Hematopoietic multipotent progenitor cell treated with erythropoietin and hydrocortisone succinate and interleukin-3 and kit ligand, for 15 days (in vitro differentiated cells): Measurements from ENCODE around the gene UBE2C.
"Not testable (repeated sequence)": the region's sequence is repeated elsewhere in the genome, so short reads cannot be mapped to it uniquely, and the experiment has no call there.

ENCODE experiments used
- DNase-seq: peaks from one replicate; pipeline ENCODE4 v3.0.0-alpha.2; 2015; ENCODE audit warnings: low spot score

Gene UBE2C

DNA sequence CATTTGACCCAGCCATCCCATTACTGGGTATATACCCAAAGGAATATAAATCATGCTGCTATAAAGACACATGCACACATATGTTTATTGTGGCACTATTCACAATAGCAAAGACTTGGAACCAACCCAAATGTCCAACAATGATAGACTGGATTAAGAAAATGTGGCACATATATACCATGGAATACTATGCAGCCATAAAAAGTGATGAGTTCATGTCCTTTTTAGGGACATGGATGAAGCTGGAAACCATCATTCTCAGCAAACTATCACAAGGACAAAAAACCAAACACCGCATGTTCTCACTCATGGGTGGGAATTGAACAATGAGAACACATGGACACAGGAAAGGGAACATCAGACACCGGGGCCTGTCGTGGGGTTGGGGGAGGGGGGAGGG is 14.5 kb upstream of the UBE2C start:
- DNase-seq: not testable (repeated sequence)

DNA sequence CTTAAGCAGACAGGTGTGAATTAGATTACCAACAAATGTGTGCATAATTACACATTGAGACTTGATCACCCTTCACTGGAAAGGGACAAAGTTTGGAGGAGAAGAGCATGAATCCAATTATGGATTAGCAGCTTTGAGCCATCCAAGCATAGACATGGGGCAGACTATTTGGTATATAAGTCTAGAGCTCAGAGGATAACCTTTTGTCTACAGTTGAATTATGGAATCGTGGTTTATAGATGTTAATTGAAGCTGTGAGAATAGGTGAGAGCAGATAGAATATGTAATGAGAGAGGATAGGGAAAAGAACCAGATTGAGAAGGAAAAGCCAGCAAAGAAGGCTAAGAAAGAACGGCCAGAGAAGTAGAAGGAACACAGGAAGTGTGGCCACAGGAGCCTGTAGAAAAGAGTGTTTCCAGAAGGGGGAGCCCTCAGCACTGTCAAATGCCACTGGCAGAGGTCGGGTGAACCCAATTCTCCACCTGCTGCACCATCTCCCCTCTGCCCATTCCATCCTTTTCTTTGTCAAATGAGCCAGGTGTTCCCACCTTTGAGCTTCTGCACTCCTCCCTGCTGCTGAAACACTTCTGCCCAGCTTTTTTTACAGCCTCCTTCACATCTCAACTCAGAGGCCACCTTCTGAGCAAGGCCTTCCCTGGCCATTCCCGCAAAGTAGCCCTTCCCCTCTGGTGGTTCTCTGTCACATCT is 13.4 kb upstream of the UBE2C start:
- DNase-seq: peak; percentile 79

DNA sequence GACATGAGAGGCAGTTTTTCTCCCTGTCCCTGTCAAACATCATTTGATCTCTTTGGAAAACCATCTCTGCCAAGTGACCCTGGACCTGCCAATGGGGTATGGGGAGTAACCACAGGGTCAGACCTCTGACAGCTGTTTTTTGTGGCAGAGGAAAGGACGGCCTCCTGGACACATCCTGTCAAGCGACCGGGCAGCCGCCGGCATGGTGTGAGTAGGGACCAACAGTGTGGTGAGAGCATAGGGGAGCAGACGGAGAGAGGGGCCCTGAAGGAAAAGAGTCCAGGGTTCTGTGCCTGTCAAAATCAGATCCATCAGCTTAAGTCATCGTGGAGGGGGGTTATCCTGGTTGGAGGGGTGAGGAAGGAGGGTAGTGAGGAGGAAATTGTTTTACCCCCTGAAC is 10.6 kb upstream of the UBE2C start:
- DNase-seq: no peak

DNA sequence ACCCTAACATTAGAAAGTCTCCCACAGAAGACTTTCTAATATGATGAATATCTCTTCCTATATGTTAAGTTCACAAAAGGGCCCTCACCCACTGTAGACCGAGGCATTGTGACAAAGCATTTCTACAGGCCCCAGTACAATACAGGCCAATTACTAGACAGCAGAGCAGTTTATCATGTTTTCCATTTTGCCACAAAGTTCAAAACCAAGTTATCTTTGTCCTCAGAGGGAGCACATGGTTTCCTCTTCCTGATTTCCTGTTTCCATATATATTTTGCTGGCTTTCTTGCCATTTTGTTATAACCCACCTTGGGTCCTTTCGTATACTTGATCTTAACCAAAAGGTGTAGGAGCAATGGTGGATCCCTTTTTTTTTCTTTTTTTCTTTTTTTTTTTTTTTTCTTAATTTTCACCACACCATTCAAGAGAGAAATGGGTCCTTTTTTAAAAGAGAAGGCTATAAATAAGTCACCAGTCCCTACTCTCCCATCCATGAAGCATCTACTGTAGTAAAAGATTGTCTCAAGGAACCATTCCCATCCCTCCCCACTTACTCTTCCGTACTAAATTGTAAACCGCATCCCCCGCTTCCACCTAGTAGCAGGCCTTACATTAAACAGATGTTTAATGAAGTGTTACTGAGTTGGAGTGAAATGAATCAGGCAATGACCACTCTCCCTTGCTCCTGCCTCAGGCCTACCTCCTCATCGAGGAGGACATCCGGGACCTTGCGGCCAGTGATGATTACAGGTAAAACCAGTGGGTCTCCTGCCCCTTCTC is 2.1 kb upstream of the UBE2C start:
- no peak for DNase-seq

DNA sequence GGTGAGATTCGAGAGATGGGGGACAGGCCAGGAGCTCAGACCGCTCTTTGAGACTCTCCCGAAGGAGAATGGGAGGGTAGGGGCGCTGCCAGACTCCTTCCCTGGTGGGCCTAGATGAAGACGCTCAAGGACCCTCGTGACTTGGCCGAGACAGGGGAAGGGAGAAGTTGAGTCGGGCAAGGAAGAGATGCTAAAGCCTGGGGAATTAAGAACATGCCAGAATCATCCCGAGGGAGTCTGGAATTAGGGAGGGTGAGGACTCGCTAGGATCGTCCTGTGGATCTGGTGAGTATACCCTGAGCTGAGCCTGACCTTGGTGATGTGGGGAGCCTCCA is 529 bp downstream of the UBE2C start:
- no peak for DNase-seq

DNA sequence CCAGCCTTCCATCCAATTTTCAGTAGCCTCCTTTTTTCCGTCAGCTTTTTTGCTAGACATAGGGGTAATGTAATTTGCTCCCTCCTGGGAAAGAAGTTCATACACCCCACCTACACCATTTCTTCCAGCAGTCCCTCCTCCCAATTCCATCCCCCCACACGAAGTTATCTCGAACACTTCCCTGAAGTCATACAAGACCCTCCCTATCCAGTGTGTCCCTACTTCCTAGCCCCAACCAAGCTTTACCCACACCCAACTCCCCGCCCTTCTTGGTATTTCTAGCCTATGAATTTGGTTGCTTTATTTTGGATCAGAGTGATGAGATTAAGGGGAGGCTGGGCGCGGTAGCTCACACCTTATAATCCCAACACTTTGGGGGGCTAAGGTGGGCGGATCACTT is 1.0 kb downstream of the UBE2C start:
- no peak for DNase-seq

DNA sequence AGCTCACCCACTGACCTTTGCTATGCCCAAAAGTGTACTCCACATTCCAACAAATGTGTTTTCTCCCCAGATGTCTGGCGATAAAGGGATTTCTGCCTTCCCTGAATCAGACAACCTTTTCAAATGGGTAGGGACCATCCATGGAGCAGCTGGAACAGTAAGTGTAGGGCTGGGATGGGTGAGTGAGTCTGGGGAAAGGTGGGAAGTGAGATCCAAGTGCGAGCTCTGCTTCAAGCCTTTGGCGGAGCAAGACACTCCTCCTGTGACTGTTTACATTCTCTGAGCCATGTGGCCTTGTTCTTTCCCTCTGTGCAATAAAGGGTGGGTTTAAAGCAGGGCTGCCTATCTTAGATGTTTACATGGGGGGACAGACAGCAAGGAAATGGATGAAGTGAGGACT is 1.9 kb downstream of the UBE2C start:
- DNase-seq: no peak

DNA sequence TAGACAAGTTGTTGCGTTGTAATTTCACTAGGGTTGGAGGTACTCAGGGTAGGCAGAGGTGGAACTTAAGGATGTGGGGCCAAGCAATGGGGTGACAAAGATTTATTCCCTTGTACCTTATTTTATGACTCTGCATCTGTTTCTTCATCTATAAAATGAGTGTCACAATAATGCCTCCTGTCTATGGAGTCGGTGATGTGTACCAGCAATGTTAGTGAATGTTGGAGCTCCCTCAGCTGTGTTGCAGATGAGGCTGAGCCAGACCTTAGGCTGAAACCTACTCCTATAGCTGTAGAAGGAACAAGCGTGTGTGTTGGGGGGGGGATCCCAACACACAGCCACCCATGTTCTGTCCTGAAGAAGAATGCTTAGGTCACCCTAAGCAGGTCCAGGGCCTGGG is 4.5 kb downstream of the UBE2C start:
- DNase-seq: no peak

DNA sequence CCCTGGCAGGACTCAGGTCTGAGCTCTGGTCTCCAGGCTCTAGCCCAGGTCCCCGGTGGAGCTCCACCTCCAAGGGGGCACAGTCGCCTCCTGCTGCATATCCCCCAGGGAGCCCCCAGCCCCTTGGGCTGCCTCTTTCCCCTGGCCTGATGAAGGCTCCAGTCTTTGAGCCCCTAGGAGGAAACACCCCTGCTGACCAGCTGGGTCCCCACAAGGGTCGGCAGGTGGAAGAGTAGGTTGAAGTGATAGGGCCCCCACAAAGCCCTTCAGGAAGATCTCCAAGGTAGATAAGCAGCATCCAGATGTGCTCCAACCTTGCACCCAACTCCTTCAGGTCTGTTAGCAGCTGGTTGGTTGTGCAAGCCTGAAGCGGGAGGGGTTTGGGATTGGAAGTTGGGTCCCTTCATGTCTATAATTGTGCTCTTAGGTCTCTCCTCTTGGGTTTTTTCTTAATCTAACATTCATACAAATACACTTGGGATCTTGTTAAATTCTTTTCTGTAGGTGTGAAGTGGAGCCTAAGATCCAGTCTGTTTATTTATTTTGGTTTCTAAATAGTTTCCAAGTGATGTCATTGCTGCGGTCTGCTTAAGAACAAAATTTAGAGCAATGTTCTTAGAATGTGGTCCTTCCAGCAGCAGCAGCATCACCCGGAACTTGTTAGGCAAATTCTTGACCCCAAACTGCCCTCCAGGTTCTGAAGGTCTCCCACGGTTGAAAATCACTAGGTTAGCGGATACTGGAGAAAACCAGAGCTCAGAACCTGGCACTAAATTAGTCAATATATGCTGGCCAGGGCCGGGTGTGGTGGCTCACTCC is 5.1 kb downstream of the UBE2C start:
- DNase-seq: no peak

DNA sequence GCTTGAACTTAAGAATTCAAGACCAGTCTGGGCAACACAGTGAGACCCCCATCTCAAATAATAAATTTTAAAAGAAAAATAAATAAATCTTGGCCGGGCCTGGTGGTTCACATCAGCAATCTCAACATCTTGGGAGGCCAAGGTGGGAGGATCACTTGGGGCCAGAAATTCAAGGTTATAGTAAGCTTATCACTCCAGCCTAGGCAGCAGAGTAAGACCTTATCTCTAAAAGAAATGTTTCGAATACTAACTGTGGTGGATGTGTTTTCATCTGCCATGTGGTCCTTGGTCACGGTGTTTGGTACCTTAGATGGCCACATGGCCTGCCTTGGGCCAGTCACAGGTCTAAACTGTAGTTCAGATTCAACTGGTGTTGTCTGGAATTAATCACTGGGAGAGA is 5.8 kb downstream of the UBE2C start:
- DNase-seq: no peak

DNA sequence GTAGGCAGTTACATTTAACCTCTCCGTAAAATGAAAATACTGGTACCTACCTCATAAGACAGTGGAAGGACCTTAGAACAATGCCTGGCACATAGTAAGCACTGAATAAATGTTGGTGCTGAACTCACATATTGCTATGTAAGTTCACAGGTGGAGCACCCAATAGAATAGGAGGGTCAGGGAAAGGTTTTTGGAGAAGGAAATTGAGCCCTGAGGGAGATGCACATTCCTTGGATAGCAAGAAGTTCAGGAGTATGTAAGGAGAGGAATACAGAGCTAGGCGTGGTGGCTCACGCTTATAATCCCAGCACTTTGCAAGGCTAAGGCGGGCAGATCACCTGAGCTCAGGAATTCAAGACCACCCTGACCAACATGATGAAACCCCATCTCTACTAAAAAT is 7.0 kb downstream of the UBE2C start:
- DNase-seq: no peak

DNA sequence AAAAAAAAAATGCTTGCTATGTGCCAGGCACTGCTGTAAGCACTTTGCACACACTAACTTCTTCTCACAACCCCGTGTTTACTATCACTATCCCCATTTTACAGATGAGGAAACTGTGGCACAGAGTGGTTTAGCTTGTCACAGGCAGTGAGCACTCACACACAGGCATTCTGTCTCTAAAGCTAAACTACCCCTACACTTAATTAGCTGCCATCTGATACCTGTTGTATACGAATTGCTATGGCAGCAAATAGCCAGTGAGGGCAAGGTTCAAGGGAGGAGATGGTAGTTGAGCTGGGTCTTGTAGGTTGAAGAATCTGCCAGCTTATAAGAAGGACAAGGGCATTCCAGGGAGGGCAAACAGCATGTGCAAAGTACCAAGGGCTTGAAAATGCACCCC is 9.5 kb downstream of the UBE2C start:
- DNase-seq: no peak

DNA sequence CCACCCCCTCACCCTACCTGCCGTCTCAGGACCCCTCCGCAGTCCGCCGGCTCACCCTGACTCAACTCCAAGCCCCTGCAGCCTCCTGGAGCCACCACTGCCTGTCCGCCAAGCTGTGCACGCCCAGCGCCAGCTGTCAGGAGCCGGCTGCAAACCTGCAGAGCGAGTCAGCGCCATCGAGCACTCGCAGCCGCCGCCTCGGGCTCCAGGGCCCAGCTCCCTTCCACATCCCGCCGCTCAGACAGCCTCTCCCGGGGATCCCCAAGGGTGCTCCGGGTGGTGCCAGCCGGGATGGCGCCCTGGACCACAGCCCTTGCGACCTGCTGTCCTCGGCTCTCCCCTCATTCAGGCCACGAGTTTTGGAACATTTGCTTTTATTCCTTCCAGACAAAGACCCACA is 10.4 kb downstream of the UBE2C start:
- DNase-seq: no peak

DNA sequence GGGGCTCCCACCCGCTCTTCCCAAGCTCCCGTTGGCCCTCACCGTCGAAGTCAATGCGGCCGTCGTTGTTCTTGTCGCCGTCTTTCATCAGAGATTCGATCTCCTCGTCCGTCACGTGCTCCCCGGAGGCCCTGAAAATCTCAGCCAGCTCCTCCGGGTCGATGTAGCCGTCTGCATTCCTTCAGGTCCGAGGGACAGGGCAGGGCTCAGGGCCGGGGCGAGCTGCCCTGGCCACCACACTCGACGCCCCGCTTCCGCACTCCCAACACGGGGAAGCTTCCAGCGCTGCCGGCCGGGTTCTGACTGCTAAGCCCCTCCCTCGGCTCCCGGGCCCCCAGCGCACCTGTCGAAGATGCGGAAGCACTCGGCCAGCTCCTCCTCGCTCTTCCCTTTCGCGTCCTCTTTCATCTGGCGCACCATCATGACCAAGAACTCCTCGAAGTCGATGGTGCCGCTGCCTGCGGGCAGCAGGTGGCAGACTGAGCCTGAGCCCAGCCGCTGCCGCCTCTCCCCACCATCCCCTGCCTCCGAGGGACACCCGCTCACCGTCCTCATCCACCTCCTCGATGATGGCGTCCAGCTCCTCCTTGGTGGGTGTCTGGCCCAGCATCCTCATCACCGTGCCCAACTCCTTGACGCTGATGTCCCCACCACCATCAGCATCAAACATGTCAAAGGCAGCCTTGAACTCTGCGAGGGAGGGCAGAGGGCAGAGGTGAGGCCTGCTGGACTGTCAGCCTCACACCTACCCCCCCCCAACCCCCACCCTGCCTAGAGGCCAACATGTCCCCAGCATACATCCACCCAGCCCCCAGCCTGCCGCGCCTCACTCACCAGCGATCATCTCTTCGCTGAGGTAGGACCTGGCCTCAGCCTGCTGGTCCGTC is 11.7 kb downstream of the UBE2C start:
- peak; percentile 57 for DNase-seq

DNA sequence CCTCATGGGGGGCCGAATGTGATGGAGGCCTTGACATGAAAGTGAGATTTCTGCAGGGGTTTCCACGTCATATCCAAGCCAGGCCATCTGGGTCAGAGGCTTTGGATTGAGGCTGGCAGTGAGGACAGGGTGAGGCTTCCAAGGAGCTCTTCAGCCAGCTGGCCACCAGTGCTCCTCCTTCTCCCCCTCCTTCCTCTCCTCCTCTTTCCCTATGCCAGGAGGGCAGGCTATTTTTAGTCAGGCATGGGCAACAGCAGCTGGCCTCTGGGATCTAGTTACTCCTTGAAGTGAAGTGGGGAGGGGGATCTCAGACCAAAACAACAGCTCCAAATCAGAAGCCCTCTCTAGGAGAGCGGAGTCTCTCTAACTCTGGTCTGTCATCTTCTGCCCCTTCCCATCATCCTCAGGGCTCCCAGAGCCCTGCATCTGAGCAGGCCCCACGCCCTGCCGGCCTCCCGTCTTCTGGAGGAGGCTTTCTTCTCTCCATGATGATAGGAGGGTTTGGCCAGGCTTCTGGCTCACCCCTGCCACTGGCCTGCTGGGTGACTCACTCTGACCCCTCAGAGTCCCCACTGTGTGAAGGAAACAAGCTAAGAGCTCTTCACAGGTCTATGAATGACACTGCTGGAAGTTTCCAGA is 14.1 kb downstream of the UBE2C start:
- no peak for DNase-seq

DNA sequence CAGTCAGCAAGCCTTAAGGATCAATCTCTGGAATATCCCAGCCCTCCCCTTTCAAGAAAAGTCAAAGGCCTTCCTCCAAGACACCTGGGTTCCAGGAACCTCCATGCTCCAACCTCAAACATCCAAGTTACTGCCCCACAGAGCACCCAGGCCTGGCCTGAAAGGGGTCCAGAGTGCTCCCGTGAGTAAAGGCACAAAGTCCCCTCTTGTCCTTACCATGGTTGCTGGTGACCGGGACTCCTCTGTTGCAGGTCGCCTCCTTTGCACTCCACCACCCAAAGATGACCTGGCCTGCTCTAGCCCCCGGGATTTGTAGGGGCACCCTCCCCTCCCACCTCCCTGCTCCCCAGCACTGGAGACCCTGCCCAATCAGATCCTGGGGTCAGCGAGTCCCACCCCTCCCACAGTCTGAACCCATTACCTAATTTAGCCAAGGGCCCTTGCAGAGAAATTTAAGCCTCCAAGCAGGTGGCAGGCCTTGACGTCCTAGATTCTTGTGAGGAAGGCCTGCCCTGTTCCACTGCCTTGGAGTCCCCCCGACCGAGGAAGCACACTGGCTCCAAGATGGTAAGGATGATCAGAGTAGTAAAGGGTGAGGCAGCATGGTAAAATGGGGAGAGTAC is 14.7 kb downstream of the UBE2C start, which contains the start of gene TNNC2:
TSS of gene TNNC2 (minus strand) at position 283 of the 623 bp plus-strand sequence. CDS start at position 219, 64 bp downstream.
- DNase-seq: no peak

DNA sequence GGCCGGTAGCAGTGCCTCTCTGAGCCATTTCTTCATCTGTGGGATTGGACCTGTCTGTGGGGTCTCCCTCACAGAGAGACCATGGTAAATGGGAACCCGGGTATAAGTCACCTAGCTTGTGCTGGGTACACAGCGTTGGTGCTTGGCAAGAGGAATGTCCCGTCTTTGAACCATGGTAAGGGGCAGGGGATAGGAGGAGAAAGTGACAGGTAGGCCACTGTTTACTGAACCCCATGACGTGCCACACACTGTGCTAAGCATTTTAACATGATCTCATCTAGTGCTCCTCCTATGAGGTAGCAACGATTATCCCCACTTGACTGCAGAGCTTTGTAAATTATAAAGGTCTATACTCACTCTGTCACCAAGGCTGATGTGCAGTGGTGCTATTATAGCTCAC is 15.3 kb downstream of the UBE2C start:
- DNase-seq: no peak

DNA sequence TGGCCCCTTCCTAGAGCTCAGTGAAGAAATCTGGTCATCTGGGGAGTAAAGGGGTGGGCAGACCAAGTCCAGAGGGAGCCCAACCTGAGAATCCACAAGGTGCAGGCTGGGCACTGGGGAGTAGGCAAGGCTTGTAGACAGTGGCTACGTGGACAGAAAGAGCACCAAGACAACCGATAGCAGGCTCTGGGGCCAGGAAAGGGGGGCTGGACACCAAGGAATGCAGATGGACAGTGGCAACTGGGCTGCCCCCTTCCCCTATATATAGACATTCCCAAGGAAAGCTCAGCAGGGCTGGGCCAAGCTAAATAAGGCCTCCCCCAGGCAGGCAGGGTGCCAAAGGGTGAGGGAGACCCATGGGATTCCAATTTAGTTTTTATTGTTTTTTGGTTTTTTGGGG is 16.1 kb downstream of the UBE2C start:
- DNase-seq: no peak

DNA sequence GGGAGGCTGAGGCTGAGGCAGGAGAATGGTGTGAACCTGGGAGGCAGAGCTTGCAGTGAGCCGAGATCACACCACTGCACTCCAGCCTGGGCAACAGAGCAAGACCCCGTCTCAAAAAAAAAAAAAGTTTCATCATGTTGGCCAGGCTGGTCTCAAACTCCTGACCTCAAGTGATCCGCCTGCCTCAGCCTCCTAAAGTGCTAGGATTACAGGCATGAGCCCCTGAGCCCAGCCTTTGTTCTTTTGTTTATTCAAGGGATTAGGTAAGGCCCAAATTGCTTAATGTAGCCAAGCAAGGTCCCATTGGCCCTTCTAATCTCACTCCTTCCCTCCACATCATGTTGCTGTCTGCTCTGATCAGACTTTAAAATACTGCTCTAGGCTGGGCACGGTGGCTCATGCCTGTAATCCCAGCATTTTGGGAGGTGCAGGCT is 17.2 kb downstream of the UBE2C start:
- DNase-seq: not testable (repeated sequence)

DNA sequence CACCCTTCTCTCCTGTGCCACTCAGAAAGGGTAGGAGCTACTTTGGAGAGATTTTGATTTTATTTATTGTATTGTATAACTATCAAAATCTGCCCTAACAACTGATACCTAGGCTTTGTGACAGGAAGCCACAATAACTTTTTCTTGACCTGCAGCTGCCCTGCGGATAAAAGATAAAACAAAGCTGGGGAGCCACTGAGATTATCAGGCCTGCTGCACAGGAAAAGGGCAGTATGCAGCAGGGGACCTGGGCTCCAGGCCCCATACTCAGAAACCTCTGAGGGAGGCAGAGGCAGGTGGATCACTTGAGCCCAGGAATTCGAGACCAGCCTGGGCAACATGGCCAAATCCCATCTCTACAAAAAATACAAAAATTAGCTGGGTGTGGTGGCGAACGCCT is 20.2 kb downstream of the UBE2C start:
- DNase-seq: no peak
